Activated naive CD4-positive, alpha-beta T cell treated with anti-CD3 and anti-CD28 coated beads, Interleukin-2, amount 10 ng/mL, durations not matched to agents 7 days and 5 days (primary cell): ENCODE data around the gene ABHD2.
"Not testable (repeated sequence)": the region's sequence is repeated elsewhere in the genome, so short reads cannot be mapped to it uniquely, and the experiment has no call there.

ENCODE experiments used
- CTCF ChIA-PET: fragments of 350-600 bp; sonication (Branson Sonifier 250); formaldehyde crosslinking; loops from one replicate; lab custom pipeline; 2021; ENCODE audit warnings: antibody characterized with exemption; lab: Charles Lee
- DNase-seq: peaks from one replicate; pipeline ENCODE4 v3.0.0-alpha.2; 2020
- H3K27ac Mint-ChIP-seq: one replicate; pipeline ENCODE4 v1.8.0; 2021; ENCODE audit warnings: mild to moderate bottlenecking, moderate library complexity, mixed read lengths
- H3K27me3 Mint-ChIP-seq: one replicate; pipeline ENCODE4 v1.8.0; 2021; ENCODE audit warnings: mild to moderate bottlenecking, mixed read lengths
- H3K36me3 Mint-ChIP-seq: one replicate; pipeline ENCODE4 v1.8.0; 2021; ENCODE audit warnings: mixed read lengths
- H3K4me1 Mint-ChIP-seq: one replicate; pipeline ENCODE4 v1.8.0; 2021; ENCODE audit warnings: mixed read lengths
- H3K4me3 Mint-ChIP-seq: one replicate; pipeline ENCODE4 v1.8.0; 2021; ENCODE audit warnings: mild to moderate bottlenecking, moderate library complexity, mixed read lengths
- H3K9me3 Mint-ChIP-seq: one replicate; pipeline ENCODE4 v1.8.0; 2021; ENCODE audit warnings: mixed read lengths

Gene ABHD2

GRCh38 chr15:89136818-89137772 is 48.8 kb downstream of the ABHD2 start:
- Mint-ChIP-seq H3K4me1 (peaks cover 36% of the 10 kb centered on the region), H3K27me3 (no peaks in the 10 kb centered on the region), H3K36me3 (peaks cover 17% of the 10 kb centered on the region), H3K27ac (no peak overlapping the region), H3K4me3 (no peak overlapping the region), H3K9me3 (no peaks in the 10 kb centered on the region)
- DNase-seq = no peak
- CTCF ChIA-PET = interaction anchor here (1.0 kb wide), 1 partner anchor 34 kb away, joined by 5 read pairs; no protein-coding TSS in a partner anchor

DNA sequence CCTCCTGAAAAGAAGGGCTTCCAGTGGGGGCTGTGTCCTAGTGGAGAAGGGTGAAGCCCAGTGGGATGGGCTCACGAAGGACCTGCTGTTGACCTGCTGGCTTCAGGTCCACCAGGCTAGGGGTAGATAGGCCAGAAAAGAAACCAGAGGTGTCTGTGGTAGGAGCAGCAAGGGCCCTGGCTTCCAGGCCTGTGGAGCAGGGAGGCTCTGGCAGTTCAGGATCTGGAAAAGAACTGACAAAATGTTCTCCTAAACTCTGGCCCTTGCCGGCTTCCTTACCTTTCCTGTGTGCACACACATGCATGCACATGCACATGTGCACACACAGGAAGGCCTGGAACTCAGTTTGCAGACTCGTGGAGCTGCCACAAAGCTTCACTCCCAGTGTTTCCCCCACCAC is 49.7 kb downstream of the ABHD2 start:
- Mint-ChIP-seq H3K9me3 (no peaks in the 10 kb centered on the region), H3K36me3 (peaks cover 17% of the 10 kb centered on the region), H3K4me3 (no peak overlapping the region), H3K27ac (no peak overlapping the region), H3K27me3 (no peaks in the 10 kb centered on the region), H3K4me1 (peaks cover 38% of the 10 kb centered on the region)
- CTCF ChIA-PET = no interaction called here
- no peak for DNase-seq

DNA sequence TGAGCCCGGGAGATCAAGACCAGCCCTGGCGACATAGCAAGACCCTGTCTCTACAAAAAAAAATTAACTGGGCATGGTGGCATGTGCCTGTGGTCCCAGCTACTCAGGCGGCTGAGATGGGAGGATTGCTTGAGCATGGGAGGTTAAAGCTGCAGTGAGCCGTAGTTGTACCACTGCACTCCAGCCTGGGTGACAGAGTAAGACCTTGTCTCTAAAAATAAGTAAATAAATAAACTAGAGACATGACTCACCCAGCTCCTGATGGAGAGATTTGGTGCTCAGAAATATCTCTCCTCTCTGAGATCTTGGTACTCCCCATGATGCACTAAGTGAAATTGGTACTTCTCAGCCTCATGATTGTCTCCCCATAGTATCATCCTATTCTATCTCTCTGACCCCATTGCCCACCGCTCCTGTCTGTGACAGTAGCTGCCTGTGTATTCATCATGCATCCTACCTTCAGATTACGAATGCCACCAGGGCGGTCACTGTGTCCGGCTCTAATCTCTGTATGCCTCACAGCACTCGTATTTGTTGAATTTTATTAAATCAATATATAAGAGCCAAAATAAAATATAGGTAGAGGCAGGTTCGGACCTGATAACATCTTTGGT is 50.9 kb downstream of the ABHD2 start:
- Mint-ChIP-seq H3K4me3 (no peak overlapping the region), H3K36me3 (peaks cover 21% of the 10 kb centered on the region), H3K9me3 (no peaks in the 10 kb centered on the region), H3K27me3 (no peaks in the 10 kb centered on the region), H3K27ac (no peak overlapping the region), H3K4me1 (peaks cover 40% of the 10 kb centered on the region)
- no peak for DNase-seq
- CTCF ChIA-PET = interaction anchor here (1.2 to 1.3 kb wide), 2 partner anchors 9 to 38 kb away, joined by 3 to 4 read pairs; no protein-coding TSS in a partner anchor

DNA sequence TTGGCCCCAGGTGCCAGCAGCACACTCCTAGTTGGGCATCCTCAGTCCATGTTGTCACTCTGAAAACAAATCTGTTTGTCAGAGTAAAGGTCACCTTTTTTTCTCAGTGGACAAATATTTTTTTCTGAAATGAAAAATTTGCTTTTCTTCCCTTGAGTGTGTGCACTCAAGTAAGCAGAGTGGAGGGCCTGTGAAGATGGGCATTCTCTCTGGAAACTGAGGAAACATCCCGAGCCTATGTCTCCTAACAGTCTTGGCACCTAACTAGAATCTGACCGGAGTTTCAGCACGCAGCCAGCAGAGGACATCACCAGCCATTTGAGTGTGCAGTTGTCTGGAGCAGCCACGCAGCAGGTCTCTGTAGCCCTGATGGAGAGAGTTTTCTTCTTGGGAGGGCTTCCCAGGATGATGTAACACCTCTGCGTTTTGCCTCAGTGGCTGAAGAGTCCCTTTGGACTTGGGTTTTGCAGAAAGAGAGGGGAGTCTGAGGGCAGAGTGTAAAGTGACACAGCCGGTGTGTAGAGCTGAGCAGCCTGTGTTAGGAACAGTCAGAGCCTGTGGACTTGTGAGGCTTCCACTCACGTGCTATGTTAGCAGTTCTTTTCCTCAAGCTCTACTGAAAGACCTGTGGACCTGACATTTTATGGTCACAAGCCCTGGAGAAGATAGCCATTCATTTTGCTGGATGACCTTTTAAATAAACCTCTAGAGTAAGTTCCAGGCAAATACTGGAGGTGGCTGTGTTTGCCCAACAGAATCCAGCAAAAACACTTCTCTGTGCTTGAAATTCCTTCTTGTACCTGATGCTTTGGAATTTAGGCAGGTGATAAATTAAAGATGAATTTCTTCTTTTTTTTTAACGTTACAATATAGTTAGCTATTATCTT is 51.6 kb downstream of the ABHD2 start:
- Mint-ChIP-seq H3K27me3 (no peaks in the 10 kb centered on the region), H3K4me1 (peaks cover 44% of the 10 kb centered on the region), H3K9me3 (no peaks in the 10 kb centered on the region), H3K27ac (no peak overlapping the region), H3K36me3 (peaks cover 24% of the 10 kb centered on the region), H3K4me3 (no peak overlapping the region)
- DNase-seq = no peak
- CTCF ChIA-PET = interaction anchor here (1.2 to 1.3 kb wide), 2 partner anchors 10 to 38 kb away, joined by 3 to 4 read pairs; no protein-coding TSS in a partner anchor

DNA sequence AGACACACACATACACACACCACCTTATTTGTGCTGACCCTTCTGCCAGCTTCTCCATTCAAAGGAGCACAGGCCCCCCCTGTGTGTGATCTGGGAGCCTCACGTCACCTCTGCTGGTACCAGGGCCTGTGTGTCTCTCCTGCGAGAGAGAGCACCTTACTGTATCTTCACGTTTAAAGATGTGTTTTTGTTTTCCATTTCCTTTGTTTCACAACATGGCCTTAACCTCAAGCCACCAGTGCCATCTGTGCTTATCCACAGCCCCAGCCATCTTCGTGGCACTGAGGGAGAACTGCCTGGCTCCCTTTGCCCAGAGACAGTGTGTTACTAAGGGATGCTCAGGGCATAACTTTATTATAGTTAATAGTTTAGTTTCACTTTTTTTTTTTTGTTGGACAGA is 52.3 kb downstream of the ABHD2 start:
- H3K4me1 Mint-ChIP-seq = peaks cover 41% of the 10 kb centered on the region
- H3K27me3 Mint-ChIP-seq = no peaks in the 10 kb centered on the region
- DNase-seq = no peak
- H3K27ac Mint-ChIP-seq = peak overlapping the region; percentile 3
- H3K4me3 Mint-ChIP-seq = no peak overlapping the region
- H3K9me3 Mint-ChIP-seq = no peaks in the 10 kb centered on the region
- H3K36me3 Mint-ChIP-seq = peaks cover 21% of the 10 kb centered on the region
- CTCF ChIA-PET = no interaction called here

GRCh38 chr15:89141159-89141558 is 52.9 kb downstream of the ABHD2 start:
- H3K27me3 Mint-ChIP-seq, DNase-seq, H3K27ac Mint-ChIP-seq, H3K4me3 Mint-ChIP-seq, H3K9me3 Mint-ChIP-seq, CTCF ChIA-PET: not testable (repeated sequence)
- peaks cover 19% of the 10 kb centered on the region for H3K36me3 Mint-ChIP-seq
- H3K4me1 Mint-ChIP-seq = peaks cover 39% of the 10 kb centered on the region

DNA sequence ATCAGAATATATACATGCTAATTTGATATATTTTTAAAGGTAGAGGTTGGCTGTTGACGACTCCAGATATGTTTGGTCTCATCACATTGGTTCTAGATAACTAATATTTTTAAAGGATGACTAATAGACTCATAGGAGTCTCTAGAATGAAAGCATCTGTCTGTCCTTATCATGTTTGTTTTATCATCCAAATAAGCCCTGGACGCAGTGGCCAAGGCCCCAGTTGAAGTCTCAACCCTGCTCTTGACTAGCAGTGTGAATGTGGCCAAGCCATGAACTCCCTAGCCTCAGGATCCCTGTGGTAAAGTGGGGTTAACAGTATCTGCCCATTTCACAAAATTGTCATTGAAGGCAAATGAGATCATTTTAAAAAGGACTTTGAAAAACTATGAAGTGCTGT is 53.6 kb downstream of the ABHD2 start:
- Mint-ChIP-seq H3K4me3 (no peak overlapping the region), H3K36me3 (peaks cover 15% of the 10 kb centered on the region), H3K27me3 (no peaks in the 10 kb centered on the region), H3K9me3 (no peaks in the 10 kb centered on the region), H3K4me1 (peaks cover 31% of the 10 kb centered on the region), H3K27ac (no peak overlapping the region)
- no peak for DNase-seq
- CTCF ChIA-PET = interaction anchor here (1.0 kb wide), 1 partner anchor 29 kb away, joined by 3 read pairs; no protein-coding TSS in a partner anchor

DNA sequence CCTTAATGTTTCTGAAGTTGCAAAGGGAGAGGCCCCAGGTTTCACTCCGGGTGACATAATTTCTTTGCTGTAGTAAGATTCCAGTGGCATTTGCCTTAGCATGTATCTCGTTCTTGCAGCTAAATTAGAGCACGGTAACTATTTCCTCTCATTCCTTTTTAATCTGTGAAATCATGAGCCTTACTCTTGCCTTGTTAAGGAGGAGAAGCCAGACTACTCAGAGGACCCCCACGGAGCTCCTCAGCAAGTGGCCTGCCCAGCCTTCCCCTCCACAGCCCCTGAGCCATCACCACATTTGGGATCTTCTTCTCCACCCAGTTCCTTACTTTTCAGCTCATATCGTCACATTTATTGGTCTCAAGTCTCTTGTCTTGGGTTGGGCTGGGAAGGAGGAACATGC is 54.2 kb downstream of the ABHD2 start:
- peaks cover 26% of the 10 kb centered on the region for H3K4me1 Mint-ChIP-seq
- no peak for DNase-seq
- no peak overlapping the region for H3K4me3 Mint-ChIP-seq
- peaks cover 11% of the 10 kb centered on the region for H3K36me3 Mint-ChIP-seq
- no peaks in the 10 kb centered on the region for H3K9me3 Mint-ChIP-seq
- H3K27ac Mint-ChIP-seq = no peak overlapping the region
- CTCF ChIA-PET = interaction anchor here (1.0 to 1.2 kb wide), 2 partner anchors 25 to 29 kb away, joined by 3 read pairs; no protein-coding TSS in a partner anchor
- H3K27me3 Mint-ChIP-seq = no peaks in the 10 kb centered on the region

DNA sequence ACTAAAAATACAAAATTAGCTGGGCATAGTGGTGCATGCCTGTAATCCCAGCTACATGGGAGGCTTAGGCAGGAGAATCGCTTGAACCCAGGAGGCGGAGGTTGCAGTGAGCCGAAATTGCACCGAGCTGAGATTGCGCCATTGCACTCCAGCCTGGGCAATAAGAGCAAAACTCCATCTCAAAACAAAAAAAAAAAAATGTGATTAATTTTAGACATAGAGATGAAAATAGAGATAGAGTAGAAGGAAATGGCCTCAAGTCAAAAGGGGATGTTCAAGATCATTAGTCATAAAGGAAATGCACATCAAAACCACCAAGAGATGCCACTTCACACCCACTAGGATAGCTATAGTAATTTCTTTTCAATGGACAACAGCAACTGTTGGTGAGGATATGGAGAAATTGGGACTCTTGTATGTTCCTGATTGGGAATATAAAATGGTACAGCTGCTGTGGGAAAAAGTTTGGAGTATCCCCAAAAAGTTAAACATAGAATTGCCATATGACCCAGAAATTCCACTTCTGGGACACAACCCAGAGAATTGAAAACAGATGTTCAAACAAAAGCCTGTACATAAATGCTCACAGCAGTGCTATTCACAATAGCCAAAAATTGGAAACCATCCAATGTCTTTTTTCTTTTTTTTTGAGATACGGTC is 55.4 kb downstream of the ABHD2 start:
- Mint-ChIP-seq H3K4me3 (no peak overlapping the region), H3K27ac (no peak overlapping the region), H3K9me3 (no peaks in the 10 kb centered on the region), H3K4me1 (peaks cover 24% of the 10 kb centered on the region), H3K36me3 (peaks cover 10% of the 10 kb centered on the region), H3K27me3 (no peaks in the 10 kb centered on the region)
- CTCF ChIA-PET = interaction anchor here (1.0 to 1.3 kb wide), 3 partner anchors 23 to 86 kb away, joined by 3 to 4 read pairs (median 3); no protein-coding TSS in a partner anchor
- no peak for DNase-seq

DNA sequence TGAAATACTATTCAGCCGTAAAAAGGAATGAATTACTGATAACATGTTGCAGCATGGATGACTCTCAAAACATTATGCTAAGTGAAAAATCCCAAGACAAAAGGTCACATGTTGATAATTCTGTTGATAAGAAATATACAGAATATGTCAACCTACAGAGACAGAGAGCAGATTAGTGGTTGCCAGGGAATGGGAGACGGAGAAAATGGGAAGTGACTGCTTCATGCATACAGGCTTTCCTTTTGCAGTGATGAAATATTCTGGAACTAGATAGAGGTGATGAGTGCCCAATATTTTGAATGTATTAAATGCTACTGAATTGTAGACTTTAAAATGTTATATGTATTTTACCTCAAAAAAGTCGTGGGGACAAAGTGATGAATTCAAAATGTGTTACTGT is 56.2 kb downstream of the ABHD2 start:
- CTCF ChIA-PET = no interaction called here
- Mint-ChIP-seq H3K27me3 (no peaks in the 10 kb centered on the region), H3K27ac (peak overlapping the region; percentile 17), H3K9me3 (no peaks in the 10 kb centered on the region), H3K4me3 (no peak overlapping the region), H3K36me3 (peaks cover 10% of the 10 kb centered on the region), H3K4me1 (peaks cover 24% of the 10 kb centered on the region)
- no peak for DNase-seq

- Mint-ChIP-seq H3K27ac (no peak overlapping the region), H3K9me3 (no peaks in the 10 kb centered on the region), H3K4me3 (no peak overlapping the region), H3K27me3 (no peaks in the 10 kb centered on the region), H3K4me1 (peaks cover 23% of the 10 kb centered on the region), H3K36me3 (peaks cover 8% of the 10 kb centered on the region)
- CTCF ChIA-PET = interaction anchor here (0.6 to 1.3 kb wide), 8 partner anchors 9 to 84 kb away, joined by 3 to 4 read pairs (median 3); no protein-coding TSS in a partner anchor
- DNase-seq = no peak
These were observed 58.1 kb downstream of the ABHD2 start for GRCh38 chr15:89146366-89146765.

GRCh38 chr15:89148126-89148525 is 59.9 kb downstream of the ABHD2 start:
- Mint-ChIP-seq H3K4me3 (no peak overlapping the region), H3K27ac (no peak overlapping the region), H3K9me3 (no peaks in the 10 kb centered on the region), H3K36me3 (peaks cover 18% of the 10 kb centered on the region), H3K4me1 (peaks cover 18% of the 10 kb centered on the region), H3K27me3 (no peaks in the 10 kb centered on the region)
- CTCF ChIA-PET = no interaction called here
- no peak for DNase-seq

DNA sequence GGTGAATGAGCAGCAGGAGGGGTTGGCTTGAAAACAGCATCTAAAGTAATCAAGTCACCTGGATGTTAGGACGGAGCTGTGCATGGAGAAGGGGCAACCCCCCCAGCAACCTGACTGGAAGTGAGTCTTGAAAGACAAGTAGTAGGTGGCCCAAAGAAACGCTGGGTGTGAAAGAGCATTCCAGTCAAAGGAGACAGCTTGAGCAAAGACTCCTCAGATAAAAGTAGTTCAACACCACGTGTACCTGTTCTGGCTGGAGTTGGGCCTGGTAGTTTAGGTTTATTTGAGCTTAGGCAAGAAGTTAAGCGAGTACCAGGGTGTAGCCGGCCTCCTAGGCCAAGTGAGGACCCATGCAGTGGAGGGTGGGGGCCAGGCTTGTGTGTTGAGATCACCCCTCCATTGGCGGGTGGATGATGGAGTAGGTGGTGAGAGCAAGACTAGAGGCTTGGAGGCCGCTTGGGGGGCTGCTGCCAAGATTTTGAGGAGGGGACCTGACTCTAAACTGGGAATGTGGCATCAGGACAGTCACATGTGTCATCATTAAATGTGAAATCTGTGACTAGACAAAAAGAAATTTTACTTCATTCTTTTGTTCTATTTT is 61.3 kb downstream of the ABHD2 start:
- Mint-ChIP-seq H3K27ac (no peak overlapping the region), H3K4me1 (peaks cover 8% of the 10 kb centered on the region), H3K36me3 (peaks cover 18% of the 10 kb centered on the region), H3K9me3 (no peaks in the 10 kb centered on the region), H3K4me3 (no peak overlapping the region), H3K27me3 (no peaks in the 10 kb centered on the region)
- DNase-seq = no peak
- CTCF ChIA-PET = interaction anchor here (1.2 to 1.9 kb wide), 3 partner anchors 20 to 92 kb away, joined by 3 to 9 read pairs (median 5); no protein-coding TSS in a partner anchor
